Body of pancreas (tissue), 4 donors: ENCODE results near the gene SLC25A36.
"Not testable (repeated sequence)": the region's sequence is repeated elsewhere in the genome, so short reads cannot be mapped to it uniquely, and the experiment has no call there.

Experiments used
- CTCF ChIP-seq, 7 experiments: fragments of 450-650 bp in 4 of 7; fragments of 200-600 bp in 3 of 7; sonication (generic) in 3 of 7; IDR thresholded peaks; one replicate each; pipeline ENCODE4 v1.5.1; 2016 to 2019; ENCODE audit warnings: antibody characterized with exemption in 7 of 7
- POLR2A ChIP-seq, 3 donors: fragments of 450-650 bp; IDR thresholded peaks; one replicate each; pipeline ENCODE4 v1.6.1; 2016; ENCODE audit warnings: antibody characterized with exemption in 3 of 3, mild to moderate bottlenecking in 2 of 3

GRCh38 chr3:140939305-140939704 lies 2.3 kb upstream of the SLC25A36 start:
- TF ChIP-seq POLR2A, CTCF (IDR thresholded peaks at IDR 0.05): not testable (repeated sequence)
